ENCODE measurements around the gene SKAP2.

SKAP2 gene

DNA sequence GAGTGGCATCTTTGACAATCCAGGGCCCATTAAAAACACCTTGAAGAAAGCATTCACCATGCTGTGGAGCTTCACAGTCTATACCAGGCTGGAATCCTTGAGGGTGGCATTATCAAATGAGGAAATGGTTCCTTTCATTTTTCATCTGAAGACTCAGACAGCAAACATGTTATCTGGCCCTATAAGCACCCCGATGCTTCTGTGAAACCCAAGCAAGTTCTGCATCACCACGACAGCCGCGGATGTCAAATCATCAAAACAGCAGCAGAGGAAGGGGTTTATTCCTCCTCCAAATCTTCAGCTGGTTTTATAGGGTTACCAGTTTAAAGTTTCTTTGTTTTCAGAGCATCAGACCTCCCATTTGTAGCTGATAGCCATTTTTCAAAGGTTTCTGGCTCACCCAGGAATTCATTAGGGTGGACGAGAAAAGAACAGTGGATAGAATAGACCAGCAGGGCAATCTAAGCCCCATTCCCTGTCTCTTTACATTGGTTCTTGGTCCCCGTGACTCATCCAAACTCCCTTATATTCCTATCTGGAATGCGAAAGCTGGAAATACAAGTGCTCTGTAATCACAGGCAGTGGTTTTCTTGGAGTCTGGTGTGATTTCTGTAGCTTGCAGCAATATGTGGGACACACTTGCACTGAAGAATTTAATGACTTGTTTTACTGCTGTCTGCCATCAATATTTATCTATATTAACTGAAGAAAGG is 217.9 kb downstream of the SKAP2 start:
- no peaks in the 10 kb centered on the region for H3K36me3 ChIP-seq (ENCODE audit: control insufficient read depth, insufficient read depth, low read length)
- no peaks in the 10 kb centered on the region for H3K27me3 ChIP-seq (replicated peaks; ENCODE audit: control insufficient read depth, insufficient read depth, low read length)
- no peak overlapping the region for H3K4me3 ChIP-seq (replicated peaks; ENCODE audit: low read depth, low read length)
- no peak for DNase-seq (ENCODE audit: extremely low read depth, insufficient read length)
- TF ChIP-seq, protein P1, sequence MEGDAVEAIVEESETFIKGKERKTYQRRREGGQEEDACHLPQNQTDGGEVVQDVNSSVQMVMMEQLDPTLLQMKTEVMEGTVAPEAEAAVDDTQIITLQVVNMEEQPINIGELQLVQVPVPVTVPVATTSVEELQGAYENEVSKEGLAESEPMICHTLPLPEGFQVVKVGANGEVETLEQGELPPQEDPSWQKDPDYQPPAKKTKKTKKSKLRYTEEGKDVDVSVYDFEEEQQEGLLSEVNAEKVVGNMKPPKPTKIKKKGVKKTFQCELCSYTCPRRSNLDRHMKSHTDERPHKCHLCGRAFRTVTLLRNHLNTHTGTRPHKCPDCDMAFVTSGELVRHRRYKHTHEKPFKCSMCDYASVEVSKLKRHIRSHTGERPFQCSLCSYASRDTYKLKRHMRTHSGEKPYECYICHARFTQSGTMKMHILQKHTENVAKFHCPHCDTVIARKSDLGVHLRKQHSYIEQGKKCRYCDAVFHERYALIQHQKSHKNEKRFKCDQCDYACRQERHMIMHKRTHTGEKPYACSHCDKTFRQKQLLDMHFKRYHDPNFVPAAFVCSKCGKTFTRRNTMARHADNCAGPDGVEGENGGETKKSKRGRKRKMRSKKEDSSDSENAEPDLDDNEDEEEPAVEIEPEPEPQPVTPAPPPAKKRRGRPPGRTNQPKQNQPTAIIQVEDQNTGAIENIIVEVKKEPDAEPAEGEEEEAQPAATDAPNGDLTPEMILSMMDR (IDR thresholded peaks at IDR 0.05; ENCODE audit: insufficient read depth, low read length, poor library complexity, severe bottlenecking): no peak

DNA sequence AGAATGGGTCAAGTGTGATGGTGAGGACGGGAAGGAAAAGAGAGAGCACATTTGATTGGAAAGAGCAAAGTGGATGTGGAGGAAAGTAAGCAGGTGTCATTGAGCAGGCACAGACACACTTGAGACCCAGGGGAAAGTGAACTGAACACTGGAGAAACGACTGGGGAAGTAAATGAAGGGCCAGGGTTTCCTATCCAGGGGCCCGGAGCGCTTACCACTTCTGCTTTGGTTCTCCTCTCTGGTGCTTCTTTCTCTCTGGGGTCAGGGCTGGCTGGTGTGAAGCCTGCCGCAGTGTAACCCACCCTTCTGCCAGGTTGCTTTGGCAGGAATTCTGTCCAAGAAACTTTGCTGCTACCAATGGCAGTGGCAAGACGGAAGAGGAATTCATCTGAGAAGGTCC is 219.3 kb downstream of the SKAP2 start:
- no peak overlapping the region for H3K4me3 ChIP-seq (replicated peaks; ENCODE audit: low read depth, low read length)
- DNase-seq (ENCODE audit: extremely low read depth, insufficient read length): no peak
- no peaks in the 10 kb centered on the region for H3K27me3 ChIP-seq (replicated peaks; ENCODE audit: control insufficient read depth, insufficient read depth, low read length)
- TF ChIP-seq, protein P1 (IDR thresholded peaks at IDR 0.05; ENCODE audit: insufficient read depth, low read length, poor library complexity, severe bottlenecking): no peak
- H3K36me3 ChIP-seq (ENCODE audit: control insufficient read depth, insufficient read depth, low read length): no peaks in the 10 kb centered on the region

DNA sequence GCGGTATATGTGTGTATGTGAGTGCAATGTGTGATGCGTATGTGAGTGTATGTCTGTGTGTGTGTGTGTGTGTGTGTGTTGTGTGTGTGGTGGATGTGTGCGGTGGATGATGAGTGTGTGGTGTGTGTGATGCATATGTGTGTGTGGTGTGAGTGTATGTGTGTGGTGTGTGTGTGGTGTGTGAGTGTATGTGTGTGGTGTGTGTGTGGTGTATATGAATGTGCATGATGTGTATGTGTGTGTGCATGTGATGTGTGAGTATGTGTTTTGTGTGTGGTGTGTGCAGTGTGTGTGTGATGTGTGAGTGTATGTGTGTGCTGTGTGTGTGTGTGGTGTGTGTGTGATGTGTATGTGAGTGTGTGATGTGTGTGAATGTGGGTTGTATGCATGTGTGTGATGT is 222.0 kb downstream of the SKAP2 start:
- H3K4me3 ChIP-seq (replicated peaks; ENCODE audit: low read depth, low read length): no peak overlapping the region
- TF ChIP-seq, protein P1 (IDR thresholded peaks at IDR 0.05; ENCODE audit: insufficient read depth, low read length, poor library complexity, severe bottlenecking): no peak

DNA sequence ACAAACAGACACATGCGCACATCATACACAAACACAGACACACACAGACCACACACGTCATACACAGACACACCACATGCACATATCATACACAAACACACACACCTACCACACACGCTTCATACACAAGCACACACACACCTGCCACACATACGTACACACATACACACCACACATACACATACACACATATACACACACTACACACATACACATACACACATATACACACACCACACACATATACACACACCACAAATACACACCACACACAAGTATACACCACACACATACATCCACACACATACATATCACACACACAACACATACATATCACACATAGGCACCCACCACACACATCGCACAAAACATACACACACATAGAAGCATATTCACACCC is 224.7 kb downstream of the SKAP2 start:
- Histone ChIP-seq H3K4me3 (replicated peaks; ENCODE audit: low read depth, low read length) (no peak overlapping the region), H3K27me3 (replicated peaks; ENCODE audit: control insufficient read depth, insufficient read depth, low read length) (no peaks in the 10 kb centered on the region), H3K36me3 (ENCODE audit: control insufficient read depth, insufficient read depth, low read length) (no peaks in the 10 kb centered on the region)
- no peak for DNase-seq (ENCODE audit: extremely low read depth, insufficient read length)
- TF ChIP-seq, protein P1 (IDR thresholded peaks at IDR 0.05; ENCODE audit: insufficient read depth, low read length, poor library complexity, severe bottlenecking): no peak

More for the DNA sequence above, 222.0 kb downstream of the SKAP2 start:
- no peaks in the 10 kb centered on the region for H3K36me3 ChIP-seq (ENCODE audit: control insufficient read depth, insufficient read depth, low read length)
- no peak for DNase-seq (ENCODE audit: extremely low read depth, insufficient read length)
- no peaks in the 10 kb centered on the region for H3K27me3 ChIP-seq (replicated peaks; ENCODE audit: control insufficient read depth, insufficient read depth, low read length)

DNA sequence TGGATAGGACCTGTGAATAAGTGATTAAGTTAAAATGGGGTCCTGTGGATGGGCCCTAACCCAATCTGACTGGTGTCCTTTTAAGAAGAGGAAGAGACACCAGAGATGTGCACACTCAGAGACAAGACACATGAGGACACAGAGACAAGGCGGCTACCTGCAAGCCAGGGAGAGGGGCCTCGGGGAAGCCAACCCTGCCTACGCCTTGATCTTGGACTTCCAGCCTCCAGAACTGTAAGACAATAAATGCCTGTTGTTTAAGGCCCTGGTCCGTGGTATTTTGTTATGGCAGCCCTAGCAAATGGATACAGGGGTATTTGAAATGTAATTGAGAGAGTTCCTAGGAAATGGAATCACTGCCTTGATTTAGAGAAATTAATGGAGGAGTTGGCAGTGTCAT is 225.3 kb downstream of the SKAP2 start:
- no peaks in the 10 kb centered on the region for H3K36me3 ChIP-seq (ENCODE audit: control insufficient read depth, insufficient read depth, low read length)
- H3K4me3 ChIP-seq (replicated peaks; ENCODE audit: low read depth, low read length): no peak overlapping the region
- DNase-seq (ENCODE audit: extremely low read depth, insufficient read length): no peak
- TF ChIP-seq, protein P1 (IDR thresholded peaks at IDR 0.05; ENCODE audit: insufficient read depth, low read length, poor library complexity, severe bottlenecking): no peak
- no peaks in the 10 kb centered on the region for H3K27me3 ChIP-seq (replicated peaks; ENCODE audit: control insufficient read depth, insufficient read depth, low read length)

DNA sequence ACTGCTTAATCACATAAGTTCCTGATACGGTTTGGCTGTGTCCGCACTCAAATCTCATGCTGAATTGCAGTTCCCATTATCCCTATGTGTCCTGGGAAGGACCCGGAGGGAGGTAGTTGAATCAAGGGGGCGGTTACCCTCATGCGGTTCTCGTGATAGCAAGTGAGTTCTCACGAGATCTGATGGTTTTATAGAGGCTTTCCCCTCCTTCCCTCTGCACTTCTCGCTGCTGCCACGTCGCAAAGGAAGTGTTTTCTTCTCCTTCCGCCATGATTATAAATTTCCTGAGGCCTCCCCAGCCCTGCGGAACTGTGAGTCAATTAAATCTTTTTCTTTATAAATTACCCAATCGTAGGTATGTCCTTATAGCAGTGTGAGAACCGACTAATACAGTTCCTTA is 226.2 kb downstream of the SKAP2 start:
- TF ChIP-seq, protein P1 (IDR thresholded peaks at IDR 0.05; ENCODE audit: insufficient read depth, low read length, poor library complexity, severe bottlenecking): no peak
- no peak for DNase-seq (ENCODE audit: extremely low read depth, insufficient read length)
- Histone ChIP-seq H3K27me3 (replicated peaks; ENCODE audit: control insufficient read depth, insufficient read depth, low read length) (no peaks in the 10 kb centered on the region), H3K36me3 (ENCODE audit: control insufficient read depth, insufficient read depth, low read length) (no peaks in the 10 kb centered on the region), H3K4me3 (replicated peaks; ENCODE audit: low read depth, low read length) (no peak overlapping the region)
